GM11168 (cell line): ENCODE data around the gene DNAJC17.

Experiments
- in situ Hi-C: fragments of 300-500 bp; cut with MboI; formaldehyde crosslinking; loops from one replicate; pipeline ENCODE4 v1.12.0; 2022; ENCODE audit warnings: low sequenced_read_pairs; ENCODE audit not compliant: unreplicated experiment

The DNAJC17 gene

DNA sequence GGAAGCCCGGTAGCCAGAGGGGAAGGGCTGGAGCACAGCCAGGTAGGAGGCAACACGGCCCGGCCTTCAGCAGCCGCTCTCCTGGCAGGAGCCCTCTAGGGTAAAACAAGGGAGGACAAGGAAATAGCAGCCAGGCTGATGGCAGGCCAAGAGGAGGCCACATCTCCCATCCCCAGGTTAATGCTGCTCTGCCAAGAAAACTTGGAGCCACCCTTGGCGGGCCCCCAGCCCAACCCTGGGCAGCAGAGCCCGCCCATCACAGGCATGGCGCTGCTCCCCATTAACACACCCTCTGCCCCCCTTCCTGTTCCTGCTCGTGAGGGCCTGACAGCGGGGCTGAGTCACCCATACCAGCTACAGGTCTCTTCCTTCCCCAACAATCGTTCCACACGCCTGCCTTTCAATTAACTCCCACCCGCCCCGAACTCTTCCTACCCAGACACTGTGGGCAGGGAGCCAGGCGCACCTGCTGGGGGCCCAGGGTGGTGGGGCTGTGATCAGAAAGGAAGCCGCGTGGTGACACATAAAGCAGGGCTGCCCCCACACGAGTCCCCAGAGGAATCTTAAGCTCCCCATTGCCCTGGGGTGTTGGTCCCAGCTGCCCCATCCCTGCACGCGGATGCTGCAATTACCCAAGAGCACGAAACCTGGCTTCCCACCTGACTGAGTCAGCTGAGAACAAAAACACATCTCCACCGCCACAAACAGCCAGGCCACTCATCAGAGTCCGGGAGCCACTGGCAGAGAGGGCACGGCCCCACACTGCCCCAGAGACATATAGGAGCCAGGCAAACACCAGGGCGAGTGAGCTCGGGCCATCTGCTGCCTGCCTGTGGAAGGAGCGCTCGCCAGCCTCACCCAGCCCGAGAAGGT is 37.8 kb downstream of the DNAJC17 start, which contains the start of gene C15orf62:
Gene C15orf62 (plus strand): TSS at position 707 of the 873 bp plus-strand sequence. CDS start 516 bp downstream, outside the sequence.
- in situ Hi-C loops: loop anchor here (25.0 kb wide), 1 partner anchor 432 kb away; the partner anchor contains the start of gene CCDC9B

- in situ Hi-C loops: loop anchor here (25.0 kb wide), 1 partner anchor 431 kb away; the partner anchor contains the start of gene CCDC9B
These were observed 38.6 kb downstream of the DNAJC17 start for GRCh38 chr15:40768521-40769273.

DNA sequence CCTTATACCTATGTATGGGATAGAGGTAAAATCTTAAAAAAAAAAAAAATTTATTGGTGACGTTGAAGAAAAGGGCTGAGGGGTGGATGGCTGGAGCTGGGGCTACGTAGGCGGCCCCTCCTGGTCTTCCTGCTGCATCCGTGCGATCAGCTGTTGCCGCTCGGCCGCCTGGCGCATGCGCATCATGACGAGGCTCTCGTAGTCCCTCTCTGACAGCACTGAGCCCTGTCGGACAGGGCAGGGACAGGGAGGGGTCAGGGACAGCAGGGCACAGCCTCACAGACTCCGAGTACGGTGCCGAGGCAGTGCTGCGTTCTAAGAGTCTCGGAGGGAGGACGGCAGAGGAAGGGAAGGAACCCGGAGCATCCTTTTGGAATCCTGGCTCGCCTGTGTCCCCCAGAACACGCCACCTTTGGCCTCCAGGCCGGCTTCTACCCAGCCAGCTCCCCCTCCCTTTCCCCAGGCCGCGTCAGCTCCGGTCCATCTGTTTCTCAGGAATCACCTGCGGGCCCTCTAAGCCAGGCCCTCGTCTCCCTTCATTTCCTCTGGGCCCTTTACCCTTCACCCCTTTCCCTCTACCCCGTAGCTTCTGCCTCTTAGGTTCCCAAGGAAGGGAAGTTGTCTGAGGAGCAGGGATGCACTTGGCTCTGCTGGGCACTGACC is 39.3 kb downstream of the DNAJC17 start:
- in situ Hi-C loops: loop anchor here (25.0 kb wide), 1 partner anchor 431 kb away; the partner anchor contains the start of gene CCDC9B

GRCh38 chr15:40766906-40767837 is 40.1 kb downstream of the DNAJC17 start:
- in situ Hi-C loops: loop anchor here (25.0 kb wide), 1 partner anchor 430 kb away; the partner anchor contains the start of gene CCDC9B

DNA sequence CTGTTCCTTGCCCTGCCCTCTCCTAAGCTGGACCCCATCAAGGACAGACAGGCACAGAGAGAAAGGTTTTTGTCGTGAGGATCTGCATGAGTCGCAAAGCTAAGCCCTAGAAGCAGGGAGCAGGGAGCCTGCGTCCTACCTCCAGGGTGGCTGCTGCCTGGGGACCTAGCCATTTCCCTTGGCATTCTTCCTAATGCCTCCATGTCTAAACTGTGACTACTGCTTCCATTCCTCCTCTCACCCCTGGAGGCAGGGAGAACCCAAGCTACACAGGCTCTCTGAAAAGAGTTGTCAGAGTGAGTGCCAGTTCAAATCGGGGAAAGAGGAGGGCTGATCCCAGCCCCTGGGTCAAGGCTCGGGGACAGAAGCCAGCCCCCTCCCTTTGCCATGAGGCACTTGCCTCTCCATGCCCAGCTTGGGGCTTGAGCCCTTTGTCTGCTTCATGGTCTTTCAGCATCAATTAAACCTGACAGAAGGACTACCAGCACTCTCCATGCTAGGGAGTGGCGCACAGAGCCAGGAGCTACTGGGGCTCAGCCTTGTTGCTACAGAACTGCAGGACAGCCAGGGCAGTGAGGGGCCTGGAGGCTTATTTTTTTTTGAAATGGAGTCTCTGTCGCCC is 41.0 kb downstream of the DNAJC17 start:
- in situ Hi-C loops: loop anchor here (25.0 kb wide), 1 partner anchor 429 kb away; the partner anchor contains the start of gene CCDC9B

DNA sequence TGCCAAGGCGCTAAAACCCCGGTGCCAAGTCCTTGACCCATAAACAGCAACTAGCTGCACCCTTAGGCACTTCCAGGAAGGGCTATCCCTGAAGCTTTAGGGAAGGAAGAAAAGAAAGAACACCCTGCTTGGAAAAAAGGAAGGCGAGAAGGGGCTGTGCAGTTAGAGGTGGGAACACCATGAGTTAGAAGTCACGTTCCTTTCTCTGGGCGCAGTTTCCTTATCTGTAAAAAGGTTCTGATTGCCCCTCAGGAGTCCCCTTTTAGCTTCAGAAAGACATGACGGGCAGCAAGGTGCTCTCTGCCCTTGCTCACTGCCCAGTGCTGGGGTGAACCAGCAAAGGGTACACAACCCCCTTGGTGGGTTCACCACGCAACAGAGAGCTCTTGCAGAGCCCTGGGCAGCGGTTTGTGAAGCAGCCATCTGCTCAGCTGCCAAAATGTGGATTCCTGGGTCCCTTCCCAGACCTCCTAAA is 42.6 kb downstream of the DNAJC17 start:
- in situ Hi-C loops: loop anchor here (25.0 kb wide), 1 partner anchor 427 kb away; the partner anchor contains the start of gene CCDC9B

- in situ Hi-C loops: loop anchor here (25.0 kb wide), 1 partner anchor 427 kb away; the partner anchor contains the start of gene CCDC9B
These were observed 43.3 kb downstream of the DNAJC17 start, which contains the start of gene GCHFR for GRCh38 chr15:40763801-40764628. GCHFR (plus strand) TSS chr15:40764068; CDS start chr15:40764181, 113 bp downstream.

- in situ Hi-C loops: loop anchor here (25.0 kb wide), 1 partner anchor 426 kb away; the partner anchor contains the start of gene CCDC9B
These were observed 44.1 kb downstream of the DNAJC17 start for GRCh38 chr15:40762919-40763800.

DNA sequence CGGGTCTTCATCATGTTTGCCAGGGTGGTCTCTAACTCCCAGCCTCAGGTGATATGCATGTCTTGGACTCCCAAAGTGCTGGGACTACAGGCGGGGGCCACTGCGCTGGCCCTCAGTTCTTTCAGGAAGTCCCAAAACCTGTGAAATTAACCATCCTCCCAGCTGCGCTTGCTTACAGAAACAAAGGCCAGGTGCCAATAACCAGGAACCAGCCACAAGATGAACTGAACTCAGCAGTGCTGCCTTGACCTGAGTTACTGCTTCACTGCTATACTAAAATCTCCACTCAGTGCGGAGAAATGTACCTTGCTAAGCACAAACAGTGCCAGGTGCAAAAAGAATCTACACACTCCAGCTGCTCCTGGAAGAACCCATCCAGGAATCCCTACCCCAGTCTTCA is 47.3 kb downstream of the DNAJC17 start:
- in situ Hi-C loops: loop anchor here (25.0 kb wide), 1 partner anchor 423 kb away; the partner anchor contains the start of gene CCDC9B

- in situ Hi-C loops: loop anchor here (25.0 kb wide), 1 partner anchor 420 kb away; the partner anchor contains the start of gene CCDC9B
These were observed 50.3 kb downstream of the DNAJC17 start for GRCh38 chr15:40756938-40757337.

GRCh38 chr15:40755812-40756208 is 51.5 kb downstream of the DNAJC17 start:
- in situ Hi-C loops: loop anchor here (25.0 kb wide), 1 partner anchor 419 kb away; the partner anchor contains the start of gene CCDC9B

- in situ Hi-C loops: loop anchor here (25.0 kb wide), 1 partner anchor 418 kb away; the partner anchor contains the start of gene CCDC9B
These were observed 52.1 kb downstream of the DNAJC17 start, which contains the start of gene RMDN3 for GRCh38 chr15:40754883-40755811. RMDN3 (minus strand) TSS chr15:40755254; CDS start chr15:40754783, 471 bp downstream.

DNA sequence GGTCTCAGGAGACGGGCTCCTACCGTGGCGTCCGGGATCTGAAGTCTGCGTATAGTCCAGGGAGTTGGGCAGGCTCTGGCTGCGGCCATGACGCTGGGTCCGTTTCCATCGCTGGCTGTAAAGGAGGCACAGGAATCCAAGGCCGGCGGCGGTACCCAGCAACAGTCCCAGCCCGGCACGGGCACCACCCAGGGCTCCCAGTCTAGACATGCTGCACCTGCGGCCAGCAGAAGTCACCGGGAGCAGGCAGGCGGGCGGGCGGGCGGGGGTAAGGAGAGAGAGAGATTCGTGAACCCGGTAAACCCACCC is 52.7 kb downstream of the DNAJC17 start:
- in situ Hi-C loops: loop anchor here (25.0 kb wide), 1 partner anchor 417 kb away; the partner anchor contains the start of gene CCDC9B

GRCh38 chr15:40751745-40752144 is 55.5 kb downstream of the DNAJC17 start:
- in situ Hi-C loops: loop anchor here (25.0 kb wide), 1 partner anchor 414 kb away; the partner anchor contains the start of gene CCDC9B

DNA sequence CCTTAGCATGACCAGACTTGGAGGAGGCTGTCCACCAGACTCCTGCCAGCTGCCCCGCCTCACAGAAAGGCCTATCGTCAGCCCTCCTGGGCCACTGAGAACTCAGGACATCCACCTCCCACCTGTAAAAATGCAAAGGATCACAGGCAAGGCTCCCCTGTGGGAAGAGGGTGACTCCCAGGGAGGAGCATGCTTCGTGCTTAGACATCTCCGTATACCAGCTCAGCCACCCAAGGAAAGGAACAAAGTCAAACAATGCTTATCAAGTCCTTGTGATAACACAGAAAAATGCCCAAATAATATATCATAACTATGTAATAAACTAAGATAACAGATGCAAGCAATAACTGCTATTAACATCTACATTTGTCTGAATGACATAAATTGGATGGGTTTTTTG is 56.4 kb downstream of the DNAJC17 start:
- in situ Hi-C loops: loop anchor here (25.0 kb wide), 1 partner anchor 414 kb away; the partner anchor contains the start of gene CCDC9B
